ENCODE results near the gene OR51B6. TPM values are rescaled to one million over a fixed set of nuclear protein-coding genes. Genes with fewer than 3 reads are reported as not detected.

OR51B6 gene
- total and polyA plus RNA-seq, 2 experiments from 2014 or later: not detected

DNA sequence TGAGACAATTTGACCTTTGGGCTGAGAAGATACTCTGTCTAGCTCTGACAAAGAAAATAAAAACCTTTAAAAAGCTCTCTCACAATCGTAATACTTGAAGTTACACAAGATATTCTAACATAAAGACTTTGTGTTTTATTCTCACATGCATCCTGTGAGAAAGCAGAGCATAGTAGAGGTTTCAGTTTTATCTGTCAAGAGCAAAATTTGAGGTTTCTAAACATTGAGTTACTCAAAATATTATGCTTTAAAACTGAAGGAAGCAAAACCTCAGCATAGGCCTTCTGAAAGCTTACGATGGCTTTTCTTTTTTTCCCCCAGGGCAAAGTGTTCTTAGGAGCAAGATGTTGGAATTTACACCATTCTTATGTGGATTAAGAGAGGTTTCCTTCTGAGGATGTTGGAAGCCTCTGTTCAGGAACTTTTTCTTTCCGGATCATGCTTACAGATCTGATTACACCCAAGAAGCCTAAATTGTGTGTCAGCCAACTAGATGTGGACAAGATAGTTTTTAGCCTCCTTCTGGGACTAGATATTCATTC is 17.3 kb downstream of the OR51B6 start:
- no peaks in the 10 kb centered on the region for H3K36me3 ChIP-seq (ENCODE audit: insufficient read depth)
- no peak overlapping the region for H3K27ac ChIP-seq (ENCODE audit: low read depth)
- H3K27ac Mint-ChIP-seq: no peak overlapping the region
- no peaks in the 10 kb centered on the region for H3K9me2 ChIP-seq (ENCODE audit: insufficient read depth)
- TF ChIP-seq, protein P1, sequence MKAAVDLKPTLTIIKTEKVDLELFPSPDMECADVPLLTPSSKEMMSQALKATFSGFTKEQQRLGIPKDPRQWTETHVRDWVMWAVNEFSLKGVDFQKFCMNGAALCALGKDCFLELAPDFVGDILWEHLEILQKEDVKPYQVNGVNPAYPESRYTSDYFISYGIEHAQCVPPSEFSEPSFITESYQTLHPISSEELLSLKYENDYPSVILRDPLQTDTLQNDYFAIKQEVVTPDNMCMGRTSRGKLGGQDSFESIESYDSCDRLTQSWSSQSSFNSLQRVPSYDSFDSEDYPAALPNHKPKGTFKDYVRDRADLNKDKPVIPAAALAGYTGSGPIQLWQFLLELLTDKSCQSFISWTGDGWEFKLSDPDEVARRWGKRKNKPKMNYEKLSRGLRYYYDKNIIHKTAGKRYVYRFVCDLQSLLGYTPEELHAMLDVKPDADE (IDR thresholded peaks at IDR 0.05): no peak
- no peak for TF ChIP-seq NANOG (IDR thresholded peaks at IDR 0.05; ENCODE audit: borderline replicate concordance)
- TF ChIP-seq, protein P2, sequence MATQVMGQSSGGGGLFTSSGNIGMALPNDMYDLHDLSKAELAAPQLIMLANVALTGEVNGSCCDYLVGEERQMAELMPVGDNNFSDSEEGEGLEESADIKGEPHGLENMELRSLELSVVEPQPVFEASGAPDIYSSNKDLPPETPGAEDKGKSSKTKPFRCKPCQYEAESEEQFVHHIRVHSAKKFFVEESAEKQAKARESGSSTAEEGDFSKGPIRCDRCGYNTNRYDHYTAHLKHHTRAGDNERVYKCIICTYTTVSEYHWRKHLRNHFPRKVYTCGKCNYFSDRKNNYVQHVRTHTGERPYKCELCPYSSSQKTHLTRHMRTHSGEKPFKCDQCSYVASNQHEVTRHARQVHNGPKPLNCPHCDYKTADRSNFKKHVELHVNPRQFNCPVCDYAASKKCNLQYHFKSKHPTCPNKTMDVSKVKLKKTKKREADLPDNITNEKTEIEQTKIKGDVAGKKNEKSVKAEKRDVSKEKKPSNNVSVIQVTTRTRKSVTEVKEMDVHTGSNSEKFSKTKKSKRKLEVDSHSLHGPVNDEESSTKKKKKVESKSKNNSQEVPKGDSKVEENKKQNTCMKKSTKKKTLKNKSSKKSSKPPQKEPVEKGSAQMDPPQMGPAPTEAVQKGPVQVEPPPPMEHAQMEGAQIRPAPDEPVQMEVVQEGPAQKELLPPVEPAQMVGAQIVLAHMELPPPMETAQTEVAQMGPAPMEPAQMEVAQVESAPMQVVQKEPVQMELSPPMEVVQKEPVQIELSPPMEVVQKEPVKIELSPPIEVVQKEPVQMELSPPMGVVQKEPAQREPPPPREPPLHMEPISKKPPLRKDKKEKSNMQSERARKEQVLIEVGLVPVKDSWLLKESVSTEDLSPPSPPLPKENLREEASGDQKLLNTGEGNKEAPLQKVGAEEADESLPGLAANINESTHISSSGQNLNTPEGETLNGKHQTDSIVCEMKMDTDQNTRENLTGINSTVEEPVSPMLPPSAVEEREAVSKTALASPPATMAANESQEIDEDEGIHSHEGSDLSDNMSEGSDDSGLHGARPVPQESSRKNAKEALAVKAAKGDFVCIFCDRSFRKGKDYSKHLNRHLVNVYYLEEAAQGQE (IDR thresholded peaks at IDR 0.05; ENCODE audit: unreplicated experiment): no peak
- TF ChIP-seq ZNF114 (CRISPR knock-in tag; IDR thresholded peaks at IDR 0.05): no peak
- TF ChIP-seq EZH2phosphoT487 (IDR thresholded peaks at IDR 0.05; ENCODE audit: unreplicated experiment): no peak
- TF ChIP-seq, protein P3, sequence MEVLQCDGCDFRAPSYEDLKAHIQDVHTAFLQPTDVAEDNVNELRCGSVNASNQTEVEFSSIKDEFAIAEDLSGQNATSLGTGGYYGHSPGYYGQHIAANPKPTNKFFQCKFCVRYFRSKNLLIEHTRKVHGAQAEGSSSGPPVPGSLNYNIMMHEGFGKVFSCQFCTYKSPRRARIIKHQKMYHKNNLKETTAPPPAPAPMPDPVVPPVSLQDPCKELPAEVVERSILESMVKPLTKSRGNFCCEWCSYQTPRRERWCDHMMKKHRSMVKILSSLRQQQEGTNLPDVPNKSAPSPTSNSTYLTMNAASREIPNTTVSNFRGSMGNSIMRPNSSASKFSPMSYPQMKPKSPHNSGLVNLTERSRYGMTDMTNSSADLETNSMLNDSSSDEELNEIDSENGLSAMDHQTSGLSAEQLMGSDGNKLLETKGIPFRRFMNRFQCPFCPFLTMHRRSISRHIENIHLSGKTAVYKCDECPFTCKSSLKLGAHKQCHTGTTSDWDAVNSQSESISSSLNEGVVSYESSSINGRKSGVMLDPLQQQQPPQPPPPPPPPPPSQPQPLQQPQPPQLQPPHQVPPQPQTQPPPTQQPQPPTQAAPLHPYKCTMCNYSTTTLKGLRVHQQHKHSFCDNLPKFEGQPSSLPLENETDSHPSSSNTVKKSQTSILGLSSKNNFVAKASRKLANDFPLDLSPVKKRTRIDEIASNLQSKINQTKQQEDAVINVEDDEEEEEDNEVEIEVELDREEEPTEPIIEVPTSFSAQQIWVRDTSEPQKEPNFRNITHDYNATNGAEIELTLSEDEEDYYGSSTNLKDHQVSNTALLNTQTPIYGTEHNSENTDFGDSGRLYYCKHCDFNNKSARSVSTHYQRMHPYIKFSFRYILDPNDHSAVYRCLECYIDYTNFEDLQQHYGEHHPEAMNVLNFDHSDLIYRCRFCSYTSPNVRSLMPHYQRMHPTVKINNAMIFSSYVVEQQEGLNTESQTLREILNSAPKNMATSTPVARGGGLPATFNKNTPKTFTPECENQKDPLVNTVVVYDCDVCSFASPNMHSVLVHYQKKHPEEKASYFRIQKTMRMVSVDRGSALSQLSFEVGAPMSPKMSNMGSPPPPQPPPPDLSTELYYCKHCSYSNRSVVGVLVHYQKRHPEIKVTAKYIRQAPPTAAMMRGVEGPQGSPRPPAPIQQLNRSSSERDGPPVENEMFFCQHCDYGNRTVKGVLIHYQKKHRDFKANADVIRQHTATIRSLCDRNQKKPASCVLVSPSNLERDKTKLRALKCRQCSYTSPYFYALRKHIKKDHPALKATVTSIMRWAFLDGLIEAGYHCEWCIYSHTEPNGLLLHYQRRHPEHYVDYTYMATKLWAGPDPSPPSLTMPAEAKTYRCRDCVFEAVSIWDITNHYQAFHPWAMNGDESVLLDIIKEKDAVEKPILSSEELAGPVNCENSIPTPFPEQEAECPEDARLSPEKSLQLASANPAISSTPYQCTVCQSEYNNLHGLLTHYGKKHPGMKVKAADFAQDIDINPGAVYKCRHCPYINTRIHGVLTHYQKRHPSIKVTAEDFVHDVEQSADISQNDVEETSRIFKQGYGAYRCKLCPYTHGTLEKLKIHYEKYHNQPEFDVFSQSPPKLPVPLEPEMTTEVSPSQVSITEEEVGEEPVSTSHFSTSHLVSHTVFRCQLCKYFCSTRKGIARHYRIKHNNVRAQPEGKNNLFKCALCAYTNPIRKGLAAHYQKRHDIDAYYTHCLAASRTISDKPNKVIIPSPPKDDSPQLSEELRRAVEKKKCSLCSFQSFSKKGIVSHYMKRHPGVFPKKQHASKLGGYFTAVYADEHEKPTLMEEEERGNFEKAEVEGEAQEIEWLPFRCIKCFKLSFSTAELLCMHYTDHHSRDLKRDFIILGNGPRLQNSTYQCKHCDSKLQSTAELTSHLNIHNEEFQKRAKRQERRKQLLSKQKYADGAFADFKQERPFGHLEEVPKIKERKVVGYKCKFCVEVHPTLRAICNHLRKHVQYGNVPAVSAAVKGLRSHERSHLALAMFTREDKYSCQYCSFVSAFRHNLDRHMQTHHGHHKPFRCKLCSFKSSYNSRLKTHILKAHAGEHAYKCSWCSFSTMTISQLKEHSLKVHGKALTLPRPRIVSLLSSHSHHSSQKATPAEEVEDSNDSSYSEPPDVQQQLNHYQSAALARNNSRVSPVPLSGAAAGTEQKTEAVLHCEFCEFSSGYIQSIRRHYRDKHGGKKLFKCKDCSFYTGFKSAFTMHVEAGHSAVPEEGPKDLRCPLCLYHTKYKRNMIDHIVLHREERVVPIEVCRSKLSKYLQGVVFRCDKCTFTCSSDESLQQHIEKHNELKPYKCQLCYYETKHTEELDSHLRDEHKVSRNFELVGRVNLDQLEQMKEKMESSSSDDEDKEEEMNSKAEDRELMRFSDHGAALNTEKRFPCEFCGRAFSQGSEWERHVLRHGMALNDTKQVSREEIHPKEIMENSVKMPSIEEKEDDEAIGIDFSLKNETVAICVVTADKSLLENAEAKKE (CRISPR knock-in tag; IDR thresholded peaks at IDR 0.05): no peak
- no peak for TF ChIP-seq STAT1 (IDR thresholded peaks at IDR 0.05; ENCODE audit: unreplicated experiment)
- no peak for TF ChIP-seq ZNF331 (CRISPR knock-in tag; IDR thresholded peaks at IDR 0.05; ENCODE audit: low read depth)
- peaks cover 20% of the 10 kb centered on the region for H3K4me1 ChIP-seq (ENCODE audit: insufficient read depth)
- H4K20me1 ChIP-seq (replicated peaks; ENCODE audit: insufficient read depth): no peaks in the 10 kb centered on the region
- peaks cover 11% of the 10 kb centered on the region for H3K9me3 Mint-ChIP-seq
- no peak; the same call in 2 of the 3 replicates for ATAC-seq
- peak; percentile 68 for DNase-seq (ENCODE audit: low spot score)
- H3F3A ChIP-seq (replicated peaks; ENCODE audit: low read depth): no peaks in the 10 kb centered on the region
- H3K4me2 ChIP-seq: peak overlapping the region; percentile 49; the same call in 1 of the 2 replicates
- no peak overlapping the region for H3K4me3 Mint-ChIP-seq
- H3K27me3 ChIP-seq (ENCODE audit: insufficient read depth): no peaks in the 10 kb centered on the region
- no peak overlapping the region for H3K4me3 ChIP-seq
- no peaks in the 10 kb centered on the region for H3K79me2 ChIP-seq (replicated peaks; ENCODE audit: insufficient read depth)
- peaks cover 11% of the 10 kb centered on the region for H3K36me3 Mint-ChIP-seq (ENCODE audit: low read depth)
- peaks cover 8% of the 10 kb centered on the region; the same call in 2 of the 3 replicates for H3K4me1 Mint-ChIP-seq
- H3K27me3 Mint-ChIP-seq (ENCODE audit: insufficient read depth, low read depth, poor library complexity): peaks cover 2% of the 10 kb centered on the region
- H2AFZ ChIP-seq: no peak overlapping the region

Data from GM23338 (cell line).